OCI-LY3 (cell line): ENCODE results near the gene WDR76.

ENCODE experiments used
- EZH2phosphoT487 ChIP-seq: fragments of 200-600 bp; shearing (Covaris generic); IDR thresholded peaks from 2 replicates; pipeline ENCODE4 v1.6.1; 2018; ENCODE audit warnings: antibody characterized with exemption, mixed run types, low read depth
- TF ChIP-seq, protein P1 (sequence below): fragments of 200-600, 300-600 bp; sonication (generic); IDR thresholded peaks from 2 replicates; pipeline ENCODE4 v1.5.1; 2014; ENCODE audit warnings: antibody characterized with exemption, low read length, low read depth

DNA sequence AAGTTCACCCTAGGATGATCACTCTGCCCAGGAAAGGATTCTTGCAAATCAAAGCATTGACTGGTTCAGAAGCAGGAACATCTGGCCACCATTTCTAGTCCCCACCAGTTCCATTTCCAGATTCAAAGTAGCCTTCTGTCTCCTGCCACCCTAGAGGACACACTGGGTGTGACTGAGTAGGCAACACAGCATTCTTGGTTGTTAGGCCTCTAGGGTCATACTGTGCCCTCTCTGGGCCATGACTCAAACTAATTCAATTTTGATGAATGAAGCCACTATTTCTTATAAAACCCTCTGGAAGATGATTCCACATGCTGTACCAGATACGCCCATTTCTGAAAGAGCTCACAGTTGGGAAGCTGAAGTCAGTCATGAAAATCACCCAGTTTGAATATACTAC lies 69.7 kb downstream of the WDR76 start:
- TF ChIP-seq, protein P1, sequence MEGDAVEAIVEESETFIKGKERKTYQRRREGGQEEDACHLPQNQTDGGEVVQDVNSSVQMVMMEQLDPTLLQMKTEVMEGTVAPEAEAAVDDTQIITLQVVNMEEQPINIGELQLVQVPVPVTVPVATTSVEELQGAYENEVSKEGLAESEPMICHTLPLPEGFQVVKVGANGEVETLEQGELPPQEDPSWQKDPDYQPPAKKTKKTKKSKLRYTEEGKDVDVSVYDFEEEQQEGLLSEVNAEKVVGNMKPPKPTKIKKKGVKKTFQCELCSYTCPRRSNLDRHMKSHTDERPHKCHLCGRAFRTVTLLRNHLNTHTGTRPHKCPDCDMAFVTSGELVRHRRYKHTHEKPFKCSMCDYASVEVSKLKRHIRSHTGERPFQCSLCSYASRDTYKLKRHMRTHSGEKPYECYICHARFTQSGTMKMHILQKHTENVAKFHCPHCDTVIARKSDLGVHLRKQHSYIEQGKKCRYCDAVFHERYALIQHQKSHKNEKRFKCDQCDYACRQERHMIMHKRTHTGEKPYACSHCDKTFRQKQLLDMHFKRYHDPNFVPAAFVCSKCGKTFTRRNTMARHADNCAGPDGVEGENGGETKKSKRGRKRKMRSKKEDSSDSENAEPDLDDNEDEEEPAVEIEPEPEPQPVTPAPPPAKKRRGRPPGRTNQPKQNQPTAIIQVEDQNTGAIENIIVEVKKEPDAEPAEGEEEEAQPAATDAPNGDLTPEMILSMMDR: no peak
- no peak for TF ChIP-seq EZH2phosphoT487
